Astrocyte of the cerebellum (primary cell): ENCODE results near the gene KBTBD7.

Experiments
- DNase-seq: peaks from one replicate; pipeline ENCODE4 v3.0.0-alpha.2; 2011; ENCODE audit warnings: low read depth
- H3K4me3 ChIP-seq: 2 replicates; pipeline ENCODE4 v1.5.1; 2011; ENCODE audit warnings: mild to moderate bottlenecking, low read depth, low read length, moderate library complexity
- in situ Hi-C: cut with HindIII; loops from 2 replicates; pipeline ENCODE4 v1.10.0; 2017; ENCODE audit warnings: low sequenced_read_pairs
- TF ChIP-seq, protein P1 (sequence below): IDR thresholded peaks from 2 replicates; pipeline ENCODE4 v1.5.1; 2012; ENCODE audit warnings: low read length, low read depth, moderate library complexity, mild to moderate bottlenecking; ENCODE audit errors: missing control alignments

The KBTBD7 gene

DNA sequence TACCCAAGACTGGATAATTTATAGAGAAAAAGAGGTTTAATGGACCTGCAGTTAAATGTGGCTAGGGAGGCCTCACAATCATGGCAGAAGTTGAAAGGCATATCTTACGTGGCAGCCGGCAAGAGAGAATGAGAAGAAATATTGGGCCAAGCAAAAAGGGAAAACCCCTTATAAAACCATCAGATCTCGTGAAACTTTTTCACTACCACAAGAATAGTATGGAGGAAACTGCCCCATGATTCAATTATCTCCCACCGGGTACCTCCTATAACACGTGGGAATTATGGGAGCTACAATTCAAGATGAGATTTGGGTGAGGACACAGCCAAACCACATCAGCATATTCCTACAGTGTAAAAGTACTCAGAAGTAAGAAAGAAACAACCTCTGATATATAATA lies 4.7 kb upstream of the KBTBD7 start:
- H3K4me3 ChIP-seq, result no peak overlapping the region
- DNase-seq, result no peak
- in situ Hi-C loops, result no loop called here
- TF ChIP-seq, protein P1, sequence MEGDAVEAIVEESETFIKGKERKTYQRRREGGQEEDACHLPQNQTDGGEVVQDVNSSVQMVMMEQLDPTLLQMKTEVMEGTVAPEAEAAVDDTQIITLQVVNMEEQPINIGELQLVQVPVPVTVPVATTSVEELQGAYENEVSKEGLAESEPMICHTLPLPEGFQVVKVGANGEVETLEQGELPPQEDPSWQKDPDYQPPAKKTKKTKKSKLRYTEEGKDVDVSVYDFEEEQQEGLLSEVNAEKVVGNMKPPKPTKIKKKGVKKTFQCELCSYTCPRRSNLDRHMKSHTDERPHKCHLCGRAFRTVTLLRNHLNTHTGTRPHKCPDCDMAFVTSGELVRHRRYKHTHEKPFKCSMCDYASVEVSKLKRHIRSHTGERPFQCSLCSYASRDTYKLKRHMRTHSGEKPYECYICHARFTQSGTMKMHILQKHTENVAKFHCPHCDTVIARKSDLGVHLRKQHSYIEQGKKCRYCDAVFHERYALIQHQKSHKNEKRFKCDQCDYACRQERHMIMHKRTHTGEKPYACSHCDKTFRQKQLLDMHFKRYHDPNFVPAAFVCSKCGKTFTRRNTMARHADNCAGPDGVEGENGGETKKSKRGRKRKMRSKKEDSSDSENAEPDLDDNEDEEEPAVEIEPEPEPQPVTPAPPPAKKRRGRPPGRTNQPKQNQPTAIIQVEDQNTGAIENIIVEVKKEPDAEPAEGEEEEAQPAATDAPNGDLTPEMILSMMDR, result no peak

DNA sequence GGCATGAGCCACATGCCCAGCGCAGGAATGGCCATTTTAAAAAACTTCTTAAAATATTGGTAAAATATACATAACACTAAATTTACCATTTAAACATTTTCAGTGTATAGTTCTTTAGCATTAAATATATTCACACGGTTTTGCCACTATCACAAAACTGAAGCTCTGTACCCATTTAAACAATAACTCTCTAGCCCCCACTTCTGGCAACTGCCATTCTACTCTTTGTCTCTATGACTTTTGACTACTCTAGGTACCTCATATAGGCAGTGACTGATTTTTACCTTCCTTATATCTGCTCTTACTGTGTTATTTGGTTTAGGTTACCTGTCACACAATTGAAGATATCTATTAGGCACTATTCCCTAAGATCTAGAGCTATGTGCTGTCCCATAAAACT lies 2.3 kb upstream of the KBTBD7 start:
- no peak overlapping the region for H3K4me3 ChIP-seq
- TF ChIP-seq, protein P1, result peak; percentile 11
- no peak for DNase-seq
- in situ Hi-C loops, result no loop called here

DNA sequence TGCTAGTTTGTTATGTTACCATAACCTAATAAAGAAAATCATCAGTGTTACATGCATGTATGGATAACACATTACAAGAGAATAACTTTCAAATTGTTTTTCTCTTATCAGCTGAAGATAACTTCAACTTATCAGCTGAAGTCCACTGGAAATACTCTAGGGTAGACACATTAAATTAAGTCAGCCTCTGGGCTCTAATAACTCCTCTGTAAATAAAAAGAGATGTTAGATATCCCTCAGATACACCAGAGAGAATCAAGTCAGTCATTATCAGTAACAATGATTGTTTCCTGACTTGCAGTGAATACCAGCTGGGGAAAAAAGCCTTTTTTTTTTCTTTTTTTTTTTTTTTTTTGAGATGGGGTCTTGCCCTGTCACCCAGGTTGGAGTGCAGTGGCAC lies 1.6 kb upstream of the KBTBD7 start:
- TF ChIP-seq, protein P1, result no peak
- in situ Hi-C loops, result no loop called here

DNA sequence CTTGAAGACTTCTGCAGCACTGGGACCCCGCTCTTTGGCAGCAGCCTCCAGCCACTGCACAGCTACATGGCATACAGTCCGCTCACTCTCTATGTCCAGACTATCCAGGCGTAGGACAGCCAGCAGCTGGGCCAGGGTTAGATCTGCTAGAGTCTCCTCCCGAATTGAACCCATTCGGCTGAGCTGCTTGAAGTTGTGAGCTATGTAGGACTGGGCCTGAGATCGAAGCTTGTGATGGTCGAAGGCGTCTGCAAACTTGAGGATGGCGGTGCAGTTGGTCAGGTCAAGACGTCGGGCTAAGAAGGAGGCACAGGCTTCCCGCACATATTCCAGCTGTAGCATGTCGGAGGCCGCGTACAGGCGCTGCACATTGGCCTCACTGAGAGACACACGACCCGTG lies 900 bp downstream of the KBTBD7 start:
- in situ Hi-C loops, result no loop called here
- H3K4me3 ChIP-seq, result peak overlapping the region; percentile 45
- TF ChIP-seq, protein P1, result no peak
- no peak for DNase-seq

More for the DNA sequence above, 1.6 kb upstream of the KBTBD7 start:
- DNase-seq, result no peak
- H3K4me3 ChIP-seq, result no peak overlapping the region

DNA sequence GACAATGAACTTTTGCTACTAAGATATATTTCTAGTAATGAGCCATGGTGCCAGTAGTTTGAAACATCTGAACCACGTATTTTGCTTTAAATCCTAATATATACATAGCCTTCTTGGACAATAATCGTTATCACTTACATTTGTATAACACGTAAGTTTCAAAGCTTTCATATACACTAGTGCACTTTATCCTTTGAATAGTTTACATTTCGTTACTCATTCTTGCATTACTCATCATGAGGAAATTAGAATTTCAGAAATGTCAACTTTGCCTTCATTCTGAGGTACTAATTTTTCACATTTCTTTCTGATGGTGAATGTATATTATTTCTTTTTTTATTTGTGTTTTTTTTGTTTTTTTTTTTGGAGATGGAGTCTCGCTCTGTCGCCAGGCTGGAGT lies 5.8 kb downstream of the KBTBD7 start:
- in situ Hi-C loops, result loop anchor here (5.0 kb wide), 1 partner anchor 41 kb away; no protein-coding TSS in a partner anchor
- H3K4me3 ChIP-seq, result no peak overlapping the region
- TF ChIP-seq, protein P1, result no peak
- no peak for DNase-seq

DNA sequence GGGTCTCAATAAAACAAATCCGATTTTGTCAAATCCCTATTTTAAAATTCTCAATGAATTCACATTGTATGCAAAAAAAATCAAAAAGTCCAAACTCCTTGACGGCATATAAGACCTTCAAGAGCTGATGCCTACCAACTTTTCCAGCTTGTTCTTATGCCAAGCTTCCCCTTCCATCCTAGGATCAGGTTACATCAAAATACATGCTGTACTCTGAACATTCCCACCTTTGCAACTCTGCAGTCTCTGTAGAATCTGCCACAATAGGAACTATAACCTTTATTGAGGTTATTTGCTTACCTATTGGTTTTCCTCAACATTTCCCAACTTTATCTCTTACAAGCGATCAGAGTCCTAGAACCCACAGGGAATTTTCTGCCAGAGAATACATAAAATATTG lies 7.9 kb downstream of the KBTBD7 start:
- in situ Hi-C loops, result loop anchor here (5.0 kb wide), 1 partner anchor 39 kb away; no protein-coding TSS in a partner anchor
- no peak overlapping the region for H3K4me3 ChIP-seq
- no peak for DNase-seq
- TF ChIP-seq, protein P1, result no peak

DNA sequence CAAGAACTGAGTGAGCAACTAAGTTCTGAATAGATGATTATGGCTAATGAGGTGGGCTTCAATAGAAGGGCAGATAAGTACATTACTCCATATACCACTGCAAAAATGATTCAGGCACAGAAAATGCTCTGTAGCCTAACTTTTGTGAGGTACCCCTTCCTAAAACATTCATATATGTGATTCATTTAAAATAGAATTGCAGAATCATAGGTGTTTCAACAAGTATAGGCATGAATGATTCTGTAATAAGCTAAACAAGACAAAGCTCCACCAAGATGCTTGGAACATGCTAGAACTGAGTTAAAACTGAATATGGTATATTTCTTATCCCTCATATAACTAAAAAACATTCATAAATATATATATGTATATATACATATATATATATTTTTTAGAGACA lies 12.1 kb downstream of the KBTBD7 start:
- in situ Hi-C loops, result no loop called here
- no peak overlapping the region for H3K4me3 ChIP-seq
- DNase-seq, result no peak
- TF ChIP-seq, protein P1, result no peak
